H9 (cell line): ENCODE data around the gene AP1B1. TPM values are rescaled to one million over a fixed set of nuclear protein-coding genes. Genes with fewer than 3 reads are reported as not detected.
A peak's percentile ranks its signal among the peaks of the same experiment; 100 is the strongest.

ENCODE experiments used
- DNase-seq: peaks from one replicate; pipeline ENCODE4 v3.0.0-alpha.2; 2017
- H2AFZ ChIP-seq: one replicate; pipeline ENCODE4 v1.6.1; 2013; ENCODE audit warnings: mild to moderate bottlenecking, low read length, control low read depth, moderate library complexity
- H2AK5ac ChIP-seq: 2 replicates; pipeline ENCODE4 v1.6.1; 2013; ENCODE audit warnings: low read length, control low read depth, mixed read lengths; ENCODE audit not compliant: insufficient read length
- H2BK120ac ChIP-seq: one replicate; pipeline ENCODE4 v1.6.1; 2013; ENCODE audit warnings: low read depth, mild to moderate bottlenecking, low read length, control low read depth, inconsistent platforms; ENCODE audit not compliant: poor library complexity, severe bottlenecking
- H2BK12ac ChIP-seq: 2 replicates; pipeline ENCODE4 v1.6.1; 2013; ENCODE audit warnings: low read length, control low read depth, mixed read lengths, low read depth; ENCODE audit not compliant: insufficient read length
- H2BK15ac ChIP-seq: 2 replicates; pipeline ENCODE4 v1.6.1; 2013; ENCODE audit warnings: low read depth, low read length, control low read depth
- H2BK20ac ChIP-seq: one replicate; pipeline ENCODE4 v1.6.1; 2013; ENCODE audit warnings: low read depth, mild to moderate bottlenecking, low read length, control low read depth, inconsistent platforms; ENCODE audit not compliant: poor library complexity, severe bottlenecking
- H2BK5ac ChIP-seq: 2 replicates; pipeline ENCODE4 v1.6.1; 2013; ENCODE audit warnings: low read length, control low read depth, mixed read lengths; ENCODE audit not compliant: insufficient read length
- H3K14ac ChIP-seq: 2 replicates; pipeline ENCODE4 v1.6.1; 2013; ENCODE audit warnings: low read length, control low read depth; ENCODE audit not compliant: insufficient read depth
- H3K18ac ChIP-seq: 2 replicates; pipeline ENCODE4 v1.6.1; 2013; ENCODE audit warnings: low read depth, mild to moderate bottlenecking, mixed read lengths, low read length, control low read depth; ENCODE audit not compliant: insufficient read length
- H3K23ac ChIP-seq: 2 replicates; pipeline ENCODE4 v1.6.1; 2013; ENCODE audit warnings: low read length, control low read depth, mixed read lengths, low read depth; ENCODE audit not compliant: insufficient read length
- H3K23me2 ChIP-seq: 2 replicates; pipeline ENCODE4 v1.6.1; 2013; ENCODE audit warnings: low read depth, mild to moderate bottlenecking, mixed read lengths, low read length, control low read depth; ENCODE audit not compliant: insufficient read length, poor library complexity, severe bottlenecking
- H3K27ac ChIP-seq: 2 replicates; pipeline ENCODE4 v1.5.1; 2013; ENCODE audit warnings: low read length, control low read depth, mixed read lengths, low read depth; ENCODE audit not compliant: insufficient read length
- H3K27me3 ChIP-seq: 2 replicates; pipeline ENCODE4 v1.6.1; 2013; ENCODE audit warnings: low read length, control low read depth, inconsistent platforms; ENCODE audit not compliant: insufficient read depth
- H3K4ac ChIP-seq: 2 replicates; pipeline ENCODE4 v1.6.1; 2013; ENCODE audit warnings: low read depth, mild to moderate bottlenecking, control low read depth, inconsistent platforms, low read length, moderate library complexity
- H3K4me1 ChIP-seq: 2 replicates; pipeline ENCODE4 v1.6.1; 2013; ENCODE audit warnings: low read length, control low read depth, inconsistent platforms; ENCODE audit not compliant: insufficient read depth
- H3K4me2 ChIP-seq: 2 replicates; pipeline ENCODE4 v1.6.1; 2013; ENCODE audit warnings: low read length, control low read depth, mixed read lengths; ENCODE audit not compliant: insufficient read length, insufficient read depth
- H3K56ac ChIP-seq: 2 replicates; pipeline ENCODE4 v1.6.1; 2013; ENCODE audit warnings: low read depth, mild to moderate bottlenecking, mixed read lengths, low read length, control low read depth; ENCODE audit not compliant: insufficient read length
- H3K79me1 ChIP-seq: 2 replicates; pipeline ENCODE4 v1.6.1; 2013; ENCODE audit warnings: low read depth, mild to moderate bottlenecking, moderate library complexity, low read length, control low read depth, inconsistent platforms; ENCODE audit not compliant: insufficient read depth, poor library complexity, severe bottlenecking
- H3K79me2 ChIP-seq: 2 replicates; pipeline ENCODE4 v1.6.1; 2013; ENCODE audit warnings: low read length, control low read depth, inconsistent platforms; ENCODE audit not compliant: insufficient read depth
- H3K9ac ChIP-seq: 2 replicates; pipeline ENCODE4 v1.6.1; 2013; ENCODE audit warnings: low read length, control low read depth, mixed read lengths; ENCODE audit not compliant: insufficient read length; ENCODE audit errors: extremely low read depth
- H3K9me3 ChIP-seq: one replicate; pipeline ENCODE4 v1.6.1; 2013; ENCODE audit warnings: low read depth, low read length, inconsistent platforms; ENCODE audit not compliant: control insufficient read depth
- H3T11ph ChIP-seq: one replicate; pipeline ENCODE4 v1.6.1; 2013; ENCODE audit warnings: mild to moderate bottlenecking, low read length, control low read depth, inconsistent platforms
- H4K20me1 ChIP-seq: one replicate; pipeline ENCODE4 v1.6.1; 2013; ENCODE audit not compliant: control insufficient read depth, insufficient read length, insufficient read depth
- H4K5ac ChIP-seq: 2 replicates; pipeline ENCODE4 v1.6.1; 2013; ENCODE audit warnings: low read depth, mild to moderate bottlenecking, mixed read lengths, low read length, control low read depth; ENCODE audit not compliant: insufficient read length
- H4K8ac ChIP-seq: replicated peaks from 2 replicates; pipeline ENCODE4 v1.6.1; 2013; ENCODE audit warnings: low read length, control low read depth, mixed read lengths, low read depth; ENCODE audit not compliant: insufficient read length
- H4K91ac ChIP-seq: 2 replicates; pipeline ENCODE4 v1.6.1; 2013; ENCODE audit warnings: low read depth, mild to moderate bottlenecking, moderate library complexity, mixed read lengths, low read length, control low read depth; ENCODE audit not compliant: insufficient read length
- H3K27ac Mint-ChIP-seq, 3 experiments: 2 replicates in 2 of 3; 3 replicates in 1 of 3; pipeline ENCODE4 v1.8.0; 2020 to 2021; ENCODE audit warnings: mixed read lengths in 3 of 3, mild to moderate bottlenecking in 1 of 3, moderate library complexity in 1 of 3
- H3K27me3 Mint-ChIP-seq: 2 replicates; pipeline ENCODE4 v1.8.0; 2021; ENCODE audit warnings: low read depth, mild to moderate bottlenecking, moderate library complexity, mixed read lengths
- H3K36me3 Mint-ChIP-seq, 3 experiments: 2 replicates in 2 of 3; 3 replicates in 1 of 3; pipeline ENCODE4 v1.8.0; 2020 to 2021; ENCODE audit warnings: low read depth in 3 of 3, mixed read lengths in 3 of 3; ENCODE audit not compliant: insufficient read depth in 1 of 3
- H3K4me1 Mint-ChIP-seq, 2 experiments: 2 replicates each; pipeline ENCODE4 v1.8.0; 2020; ENCODE audit warnings: mixed read lengths in 2 of 2
- H3K4me3 Mint-ChIP-seq, 2 experiments: 2 replicates in 1 of 2; 3 replicates in 1 of 2; pipeline ENCODE4 v1.8.0; 2020 to 2021; ENCODE audit warnings: mild to moderate bottlenecking in 2 of 2, mixed read lengths in 2 of 2, moderate library complexity in 1 of 2
- H3K9me3 Mint-ChIP-seq, 2 experiments: 2 replicates in 1 of 2; 3 replicates in 1 of 2; pipeline ENCODE4 v1.8.0; 2020; ENCODE audit warnings: mild to moderate bottlenecking in 2 of 2, mixed read lengths in 2 of 2, moderate library complexity in 1 of 2
- WGBS: extraction: QIAGEN DNeasy Blood & Tissue Kit; methylation state at CpG from one replicate; pipeline ENCODE4 v1.1.7; 2013; ENCODE audit warnings: missing lambda C conversion rate, low lambda C conversion rate, mixed read lengths; ENCODE audit not compliant: insufficient read length; ENCODE audit errors: extremely low coverage; 5-methylcytosine and 5-hydroxymethylcytosine counted together
- total RNA-seq: library from RNA; stranded (reverse); gene quantifications from 2 replicates; pipeline ENCODE4 v1.2.1, GENCODE V29; 2021
- TF ChIP-seq, protein P1 (sequence below): fragments of 200-600 bp; sonication (generic); conservative IDR thresholded peaks from 3 replicates; pipeline ENCODE4 v1.8.0; 2021; ENCODE audit warnings: antibody characterized with exemption, mild to moderate bottlenecking

The AP1B1 gene
- total RNA-seq, 1 experiment from 2014 or later = 64.0 TPM

- Histone ChIP-seq H3K56ac (no peak overlapping the region), H2AK5ac (no peak overlapping the region), H3K14ac (no peak overlapping the region; the same call in 1 of the 2 replicates), H2BK20ac (no peak overlapping the region), H3K4me2 (peak overlapping the region; percentile 34), H2BK5ac (no peak overlapping the region), H4K20me1 (no peaks in the 10 kb centered on the region), H3K9me3 (no peaks in the 10 kb centered on the region), H2BK12ac (no peak overlapping the region), H3K27ac (no peak overlapping the region), H3K23ac (no peak overlapping the region), H4K5ac (no peak overlapping the region), H3K4ac (no peak overlapping the region), H2BK120ac (no peak overlapping the region), H4K91ac (no peak overlapping the region), H3K23me2 (peaks cover 4% of the 10 kb centered on the region), H3K18ac (no peak overlapping the region), H2BK15ac (no peak overlapping the region), H4K8ac (no peak overlapping the region), H3K27me3 (peaks cover 33% of the 10 kb centered on the region), H3K79me2 (no peaks in the 10 kb centered on the region), H3T11ph (no peak overlapping the region), H3K9ac (no peak overlapping the region), H2AFZ (no peak overlapping the region), H3K79me1 (no peaks in the 10 kb centered on the region), H3K4me1 (no peaks in the 10 kb centered on the region)
- Mint-ChIP-seq H3K9me3 (peaks cover 5 to 17% of the 10 kb centered on the region in 2 experiments; a peak in 4 of 5 replicates), H3K27me3 (peaks cover 57% of the 10 kb centered on the region), H3K4me3 (peak overlapping the region; percentile 56 to 68), H3K27ac (no peak overlapping the region), H3K4me1 (peaks cover 12 to 22% of the 10 kb centered on the region in 2 experiments), H3K36me3 (peaks cover 0 to 5% (median 2%) of the 10 kb centered on the region in 3 experiments; a peak in 3 of 7 replicates)
- TF ChIP-seq, protein P1, sequence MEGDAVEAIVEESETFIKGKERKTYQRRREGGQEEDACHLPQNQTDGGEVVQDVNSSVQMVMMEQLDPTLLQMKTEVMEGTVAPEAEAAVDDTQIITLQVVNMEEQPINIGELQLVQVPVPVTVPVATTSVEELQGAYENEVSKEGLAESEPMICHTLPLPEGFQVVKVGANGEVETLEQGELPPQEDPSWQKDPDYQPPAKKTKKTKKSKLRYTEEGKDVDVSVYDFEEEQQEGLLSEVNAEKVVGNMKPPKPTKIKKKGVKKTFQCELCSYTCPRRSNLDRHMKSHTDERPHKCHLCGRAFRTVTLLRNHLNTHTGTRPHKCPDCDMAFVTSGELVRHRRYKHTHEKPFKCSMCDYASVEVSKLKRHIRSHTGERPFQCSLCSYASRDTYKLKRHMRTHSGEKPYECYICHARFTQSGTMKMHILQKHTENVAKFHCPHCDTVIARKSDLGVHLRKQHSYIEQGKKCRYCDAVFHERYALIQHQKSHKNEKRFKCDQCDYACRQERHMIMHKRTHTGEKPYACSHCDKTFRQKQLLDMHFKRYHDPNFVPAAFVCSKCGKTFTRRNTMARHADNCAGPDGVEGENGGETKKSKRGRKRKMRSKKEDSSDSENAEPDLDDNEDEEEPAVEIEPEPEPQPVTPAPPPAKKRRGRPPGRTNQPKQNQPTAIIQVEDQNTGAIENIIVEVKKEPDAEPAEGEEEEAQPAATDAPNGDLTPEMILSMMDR = no peak
- no peak for DNase-seq
- no CpG with 5 or more reads among the region's 69 CpGs for WGBS
Measured at GRCh38 chr22:29314537-29315285, 73.7 kb downstream of the AP1B1 start.
